Endothelial cell of umbilical vein (primary cell): Measurements from ENCODE around the gene CTIF. TPM values are rescaled to one million over a fixed set of nuclear protein-coding genes. Genes with fewer than 3 reads are reported as not detected.

Experiments used
- BruUV-seq: library from RNA; stranded (reverse); fragments of 400-500 nt; replicated peaks from 2 replicates; lab custom pipeline; 2021; lab: Mats Ljungman, UMichigan
- CTCF ChIA-PET: fragments of 300-600, 350-600 bp; sonication (Branson Sonifier 250); formaldehyde crosslinking; loops from one replicate; lab custom pipeline; 2021; ENCODE audit warnings: antibody characterized with exemption, inconsistent platforms; lab: Charles Lee
- POLR2A ChIA-PET: fragments of 300-600, 350-600 bp; sonication (Branson Sonifier 250); formaldehyde crosslinking; loops from one replicate; lab custom pipeline; 2021; ENCODE audit warnings: antibody characterized with exemption, inconsistent platforms; lab: Charles Lee
- DNase-seq: peaks from one replicate; pipeline ENCODE4 v3.0.0-alpha.2; 2011; ENCODE audit warnings: low read depth, low spot score
- FAIRE-seq: peaks from 2 replicates; lab custom pipeline; 2011; peaks lifted over from hg19 to GRCh38; lab: Jason Lieb, UNC
- H2AFZ ChIP-seq: 2 replicates; pipeline ENCODE4 v1.6.0; 2012; ENCODE audit warnings: low read depth, low read length, control low read depth, inconsistent platforms
- H3K27ac ChIP-seq: 2 replicates; pipeline ENCODE4 v1.5.1; 2011; ENCODE audit warnings: low read depth, mild to moderate bottlenecking, control low read depth, low read length, moderate library complexity; ENCODE audit not compliant: insufficient read depth
- H3K27me3 ChIP-seq, 2 experiments: 2 replicates each; pipeline versions ENCODE4 v1.6.0 to v1.6.1; 2011; ENCODE audit warnings: low read length in 2 of 2, mixed read lengths in 1 of 2; ENCODE audit not compliant: control insufficient read depth in 2 of 2, insufficient read depth in 2 of 2
- H3K36me3 ChIP-seq, 2 experiments: 2 replicates in 1 of 2; 3 replicates in 1 of 2; pipeline ENCODE4 v1.5.1; 2011; ENCODE audit warnings: low read length in 2 of 2, mild to moderate bottlenecking in 1 of 2, moderate library complexity in 1 of 2; ENCODE audit not compliant: control insufficient read depth in 2 of 2, insufficient read depth in 2 of 2; ENCODE audit errors: extremely low read depth in 1 of 2
- H3K4me1 ChIP-seq: 3 replicates; pipeline ENCODE4 v1.5.1; 2011; ENCODE audit warnings: mild to moderate bottlenecking, low read length; ENCODE audit not compliant: control insufficient read depth, insufficient read depth; ENCODE audit errors: extremely low read depth
- H3K4me2 ChIP-seq: 2 replicates; pipeline ENCODE4 v1.6.1; 2011; ENCODE audit warnings: low read length, control low read depth, mixed read lengths; ENCODE audit not compliant: insufficient read depth
- H3K4me3 ChIP-seq, 3 experiments: fragments of 200-600 bp in 1 of 3; sonication (generic), shearing (Covaris generic) in 1 of 3; replicated peaks in 1 of 3; 2 replicates each; pipeline ENCODE4 v1.5.1; 2011 to 2016; ENCODE audit warnings: control low read depth in 3 of 3, low read length in 3 of 3, mild to moderate bottlenecking in 2 of 3, inconsistent platforms in 1 of 3, low read depth in 1 of 3, moderate library complexity in 1 of 3; ENCODE audit not compliant: insufficient read depth in 1 of 3
- H3K79me2 ChIP-seq: 2 replicates; pipeline ENCODE4 v1.6.0; 2012; ENCODE audit warnings: low read length, inconsistent platforms; ENCODE audit not compliant: control insufficient read depth, insufficient read depth
- H3K9ac ChIP-seq: replicated peaks from 2 replicates; pipeline ENCODE3; 2011; ENCODE audit warnings: low read length, control low read depth; ENCODE audit not compliant: insufficient read depth; ENCODE audit errors: extremely low read depth
- H3K9me1 ChIP-seq: replicated peaks from 3 replicates; pipeline ENCODE4 v1.6.0; 2011; ENCODE audit warnings: mild to moderate bottlenecking, low read length; ENCODE audit not compliant: control insufficient read depth, insufficient read depth; ENCODE audit errors: extremely low read depth
- H3K9me3 ChIP-seq: replicated peaks from 2 replicates; pipeline ENCODE4 v1.5.1; 2012; ENCODE audit warnings: low read length, inconsistent platforms; ENCODE audit not compliant: control insufficient read depth, insufficient read depth
- H4K20me1 ChIP-seq: replicated peaks from 2 replicates; pipeline ENCODE3; 2011; ENCODE audit warnings: mild to moderate bottlenecking, low read length; ENCODE audit not compliant: control insufficient read depth, insufficient read depth; ENCODE audit errors: extremely low read depth
- EZH2 ChIP-seq: IDR thresholded peaks from 2 replicates; pipeline ENCODE4 v1.6.1; 2012; ENCODE audit warnings: borderline replicate concordance, low read depth, mild to moderate bottlenecking, moderate library complexity, low read length, inconsistent platforms; ENCODE audit not compliant: severe bottlenecking
- FOS ChIP-seq: IDR thresholded peaks from 2 replicates; pipeline ENCODE4 v1.6.1; 2011; ENCODE audit warnings: mild to moderate bottlenecking, low read length, moderate library complexity, borderline replicate concordance; ENCODE audit not compliant: insufficient read depth
- GATA2 ChIP-seq: IDR thresholded peaks from 2 replicates; pipeline ENCODE4 v1.7.0; 2011; ENCODE audit warnings: low read depth, mild to moderate bottlenecking, moderate library complexity, mixed read lengths, low read length; ENCODE audit not compliant: insufficient read length, insufficient read depth
- JUN ChIP-seq: IDR thresholded peaks from 2 replicates; pipeline ENCODE4 v1.6.1; 2011; ENCODE audit warnings: borderline replicate concordance, low read depth; ENCODE audit not compliant: insufficient read length, insufficient read depth
- POLR2AphosphoS5 ChIP-seq: IDR thresholded peaks from 2 replicates; pipeline ENCODE4 v1.6.1; 2012; ENCODE audit warnings: low read depth, mild to moderate bottlenecking, control low read depth, low read length, moderate library complexity; ENCODE audit not compliant: insufficient read depth
- dilution Hi-C: fragments of 300-500 bp; cut with MboI; formaldehyde crosslinking; loops from one replicate; pipeline ENCODE4 v1.15.0; 2019; ENCODE audit warnings: low sequenced_read_pairs; ENCODE audit not compliant: extremely low pct_ligation_motif_present
- intact Hi-C: fragments of 100-400 bp; cut with micrococcal nuclease; formaldehyde crosslinking; loops from one replicate; pipeline ENCODE4 v1.10.0; 2022
- polyA plus RNA-seq, 4 experiments: library from polyadenylated mRNA; depleted of rRNA in 3 of 4; stranded (reverse) in 3 of 4; unstranded in 1 of 4; fragments of >200 nt; gene quantifications; 2 replicates each; pipeline versions ENCODE4 v1.2.1 to v1.2.3, GENCODE V29; 2011 to 2012; ENCODE audit warnings: missing spikeins in 1 of 4
- total RNA-seq: library from RNA; stranded (reverse); gene quantifications from 2 replicates; pipeline ENCODE4 v1.2.3, GENCODE V29; 2021
- TF ChIP-seq, protein P1 (sequence below): IDR thresholded peaks from 2 replicates; pipeline ENCODE4 v1.6.1; 2011; ENCODE audit not compliant: insufficient read depth, insufficient read length
- TF ChIP-seq, protein P2 (sequence below), 2 donors: IDR thresholded peaks; 1 replicate in 1 of 2; 2 replicates in 1 of 2; pipeline ENCODE4 v1.5.1; 2011; ENCODE audit warnings: low read length in 2 of 2, mild to moderate bottlenecking in 2 of 2, moderate library complexity in 2 of 2, control low read depth in 1 of 2, inconsistent platforms in 1 of 2, low read depth in 1 of 2; ENCODE audit not compliant: insufficient read depth in 1 of 2; ENCODE audit errors: extremely low read depth in 1 of 2

The CTIF gene
- total and polyA plus RNA-seq, 2 donors (not counting 3 experiments of a cell fraction or from before 2014, with no cell fraction given), result 20.9 to 57.7 TPM

DNA sequence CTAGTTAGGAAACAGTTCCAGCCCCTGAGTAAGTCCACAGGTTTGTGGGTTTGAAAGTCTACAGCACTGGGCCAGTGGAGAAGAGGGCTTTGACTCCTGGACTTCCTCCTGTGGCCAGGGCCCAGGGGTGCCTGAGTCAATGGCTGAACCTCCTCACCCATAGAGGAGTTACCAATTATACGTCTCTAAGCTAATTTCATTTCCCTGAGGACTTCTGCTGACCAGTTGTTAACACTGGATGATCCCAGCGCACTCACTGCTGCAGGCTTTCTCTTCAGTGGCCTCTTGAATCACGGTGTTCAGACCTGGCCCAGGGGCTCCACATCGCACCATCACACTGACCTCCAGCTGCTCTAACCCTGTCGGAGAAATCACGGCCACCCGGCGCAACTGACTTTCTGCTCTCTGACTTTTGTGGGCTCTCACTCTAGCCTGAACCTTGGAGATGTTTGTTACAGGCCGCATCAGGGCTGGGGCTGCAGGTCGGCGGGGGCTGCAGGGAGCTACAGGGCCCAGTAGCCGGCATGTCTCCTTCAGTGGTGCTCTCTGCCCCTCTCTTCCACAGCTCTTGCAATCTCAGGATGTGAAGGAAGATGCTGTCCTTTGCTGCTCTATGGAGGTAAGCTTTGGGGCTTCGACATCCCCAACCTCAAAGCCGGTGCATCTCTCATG lies 318.3 kb downstream of the CTIF start:
- no TSS peak for BruUV-seq
- H3K27me3 ChIP-seq, result no peaks in the 10 kb centered on the region
- H2AFZ ChIP-seq, result no peak overlapping the region
- DNase-seq (no peak), FAIRE-seq (no peak)
- H4K20me1 ChIP-seq, result no peaks in the 10 kb centered on the region
- dilution Hi-C loops (no loop called here), intact Hi-C loops (no loop called here)
- H3K4me2 ChIP-seq, result no peak overlapping the region
- ChIA-PET POLR2A (no interaction called here), CTCF (interaction anchor here (1.4 kb wide), 1 partner anchor 24 kb away, joined by 3 read pairs; no protein-coding TSS in a partner anchor)
- H3K4me1 ChIP-seq, result no peaks in the 10 kb centered on the region
- no peaks in the 10 kb centered on the region for H3K9me3 ChIP-seq
- no peak overlapping the region for H3K9ac ChIP-seq
- no peaks in the 10 kb centered on the region for H3K79me2 ChIP-seq
- no peak overlapping the region for H3K27ac ChIP-seq
- H3K4me3 ChIP-seq, result no peak overlapping the region
- no peaks in the 10 kb centered on the region for H3K9me1 ChIP-seq
- peaks cover 0 to 10% of the 10 kb centered on the region in 2 experiments for H3K36me3 ChIP-seq
- TF ChIP-seq, protein P1, sequence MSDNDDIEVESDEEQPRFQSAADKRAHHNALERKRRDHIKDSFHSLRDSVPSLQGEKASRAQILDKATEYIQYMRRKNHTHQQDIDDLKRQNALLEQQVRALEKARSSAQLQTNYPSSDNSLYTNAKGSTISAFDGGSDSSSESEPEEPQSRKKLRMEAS, result no peak
- TF ChIP-seq EZH2, result no peak
- no peak for TF ChIP-seq JUN
- TF ChIP-seq GATA2, result no peak
- no peak for TF ChIP-seq POLR2AphosphoS5
- TF ChIP-seq, protein P2, sequence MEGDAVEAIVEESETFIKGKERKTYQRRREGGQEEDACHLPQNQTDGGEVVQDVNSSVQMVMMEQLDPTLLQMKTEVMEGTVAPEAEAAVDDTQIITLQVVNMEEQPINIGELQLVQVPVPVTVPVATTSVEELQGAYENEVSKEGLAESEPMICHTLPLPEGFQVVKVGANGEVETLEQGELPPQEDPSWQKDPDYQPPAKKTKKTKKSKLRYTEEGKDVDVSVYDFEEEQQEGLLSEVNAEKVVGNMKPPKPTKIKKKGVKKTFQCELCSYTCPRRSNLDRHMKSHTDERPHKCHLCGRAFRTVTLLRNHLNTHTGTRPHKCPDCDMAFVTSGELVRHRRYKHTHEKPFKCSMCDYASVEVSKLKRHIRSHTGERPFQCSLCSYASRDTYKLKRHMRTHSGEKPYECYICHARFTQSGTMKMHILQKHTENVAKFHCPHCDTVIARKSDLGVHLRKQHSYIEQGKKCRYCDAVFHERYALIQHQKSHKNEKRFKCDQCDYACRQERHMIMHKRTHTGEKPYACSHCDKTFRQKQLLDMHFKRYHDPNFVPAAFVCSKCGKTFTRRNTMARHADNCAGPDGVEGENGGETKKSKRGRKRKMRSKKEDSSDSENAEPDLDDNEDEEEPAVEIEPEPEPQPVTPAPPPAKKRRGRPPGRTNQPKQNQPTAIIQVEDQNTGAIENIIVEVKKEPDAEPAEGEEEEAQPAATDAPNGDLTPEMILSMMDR (IDR thresholded peaks at IDR 0.05; ENCODE audit: extremely low read depth in 1 of 2, insufficient read depth in 1 of 2, low read depth in 1 of 2, low read length in 2 of 2), result no peak
- no peak for TF ChIP-seq FOS
